Measurements from ENCODE around the gene KRTAP10-2.

KRTAP10-2 gene

DNA sequence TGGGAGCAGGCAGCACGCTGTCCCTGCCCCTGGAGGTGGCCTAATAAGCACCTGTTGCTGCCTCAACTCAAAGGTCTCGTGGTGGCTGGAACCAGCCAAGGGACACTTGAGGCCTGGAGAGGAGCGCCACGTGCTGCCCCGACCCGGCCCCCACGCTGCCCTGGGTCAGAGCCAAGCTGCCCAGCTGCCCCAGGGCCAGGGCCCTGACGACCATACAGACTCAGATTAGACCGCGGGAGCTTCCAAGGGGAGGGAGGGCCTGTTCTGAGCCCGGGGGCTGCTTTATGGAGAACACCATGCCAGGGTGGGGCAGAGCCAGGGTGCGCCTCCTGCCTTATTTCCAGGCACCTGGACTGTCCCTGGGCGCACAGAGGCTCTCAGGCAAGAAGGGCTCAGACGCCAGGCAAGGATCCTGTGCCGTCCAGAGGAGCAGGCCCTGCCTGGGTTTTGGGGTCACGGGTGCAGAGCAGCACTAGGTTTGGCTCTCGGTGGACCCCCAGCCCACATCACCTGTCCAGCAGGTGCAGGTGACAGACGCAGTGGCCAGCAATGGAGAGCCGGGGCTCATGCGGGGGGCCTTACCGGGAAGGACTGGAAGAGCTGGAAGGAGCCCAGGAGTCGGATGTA lies 29.9 kb downstream of the KRTAP10-2 start:
- Mint-ChIP-seq H3K4me3 (no peak overlapping the region), H3K4me1 (no peaks in the 10 kb centered on the region), H3K9me3 (no peaks in the 10 kb centered on the region), H3K27me3 (ENCODE audit: low read depth) (no peaks in the 10 kb centered on the region), H3K36me3 (ENCODE audit: low read depth) (peaks cover 4% of the 10 kb centered on the region), H3K27ac (no peak overlapping the region)
- TF ChIP-seq, protein P1, sequence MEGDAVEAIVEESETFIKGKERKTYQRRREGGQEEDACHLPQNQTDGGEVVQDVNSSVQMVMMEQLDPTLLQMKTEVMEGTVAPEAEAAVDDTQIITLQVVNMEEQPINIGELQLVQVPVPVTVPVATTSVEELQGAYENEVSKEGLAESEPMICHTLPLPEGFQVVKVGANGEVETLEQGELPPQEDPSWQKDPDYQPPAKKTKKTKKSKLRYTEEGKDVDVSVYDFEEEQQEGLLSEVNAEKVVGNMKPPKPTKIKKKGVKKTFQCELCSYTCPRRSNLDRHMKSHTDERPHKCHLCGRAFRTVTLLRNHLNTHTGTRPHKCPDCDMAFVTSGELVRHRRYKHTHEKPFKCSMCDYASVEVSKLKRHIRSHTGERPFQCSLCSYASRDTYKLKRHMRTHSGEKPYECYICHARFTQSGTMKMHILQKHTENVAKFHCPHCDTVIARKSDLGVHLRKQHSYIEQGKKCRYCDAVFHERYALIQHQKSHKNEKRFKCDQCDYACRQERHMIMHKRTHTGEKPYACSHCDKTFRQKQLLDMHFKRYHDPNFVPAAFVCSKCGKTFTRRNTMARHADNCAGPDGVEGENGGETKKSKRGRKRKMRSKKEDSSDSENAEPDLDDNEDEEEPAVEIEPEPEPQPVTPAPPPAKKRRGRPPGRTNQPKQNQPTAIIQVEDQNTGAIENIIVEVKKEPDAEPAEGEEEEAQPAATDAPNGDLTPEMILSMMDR (IDR thresholded peaks at IDR 0.05; ENCODE audit: unreplicated experiment in 3 of 3): no peak

- no peaks in the 10 kb centered on the region for H3K4me1 Mint-ChIP-seq
- TF ChIP-seq, protein P1 (IDR thresholded peaks at IDR 0.05; ENCODE audit: unreplicated experiment in 3 of 3): no peak
- no peaks in the 10 kb centered on the region for H3K9me3 Mint-ChIP-seq
- H3K27ac Mint-ChIP-seq: no peak overlapping the region
- no peaks in the 10 kb centered on the region for H3K27me3 Mint-ChIP-seq (ENCODE audit: low read depth)
- no peak overlapping the region for H3K4me3 Mint-ChIP-seq
- H3K36me3 Mint-ChIP-seq (ENCODE audit: low read depth): peaks cover 4% of the 10 kb centered on the region
Measured at GRCh38 chr21:44520326-44521300, 30.7 kb downstream of the KRTAP10-2 start.

GRCh38 chr21:44519346-44520325 lies 31.7 kb downstream of the KRTAP10-2 start:
- H3K27ac Mint-ChIP-seq: no peak overlapping the region
- H3K4me3 Mint-ChIP-seq: peak overlapping the region in 2 of 3 experiments; percentile 39 to 42
- H3K36me3 Mint-ChIP-seq (ENCODE audit: low read depth): peaks cover 4% of the 10 kb centered on the region
- H3K9me3 Mint-ChIP-seq: no peaks in the 10 kb centered on the region
- no peaks in the 10 kb centered on the region for H3K4me1 Mint-ChIP-seq
- TF ChIP-seq, protein P1 (IDR thresholded peaks at IDR 0.05; ENCODE audit: unreplicated experiment in 3 of 3): no peak
- no peaks in the 10 kb centered on the region for H3K27me3 Mint-ChIP-seq (ENCODE audit: low read depth)

GRCh38 chr21:44518686-44519085 lies 32.6 kb downstream of the KRTAP10-2 start:
- peak overlapping the region in 2 of 3 experiments; percentile 19 to 24 for H3K4me3 Mint-ChIP-seq
- TF ChIP-seq, protein P1 (IDR thresholded peaks at IDR 0.05; ENCODE audit: unreplicated experiment in 3 of 3): no peak
- no peaks in the 10 kb centered on the region for H3K9me3 Mint-ChIP-seq
- H3K36me3 Mint-ChIP-seq (ENCODE audit: low read depth): peaks cover 4% of the 10 kb centered on the region
- H3K4me1 Mint-ChIP-seq: no peaks in the 10 kb centered on the region
- no peak overlapping the region for H3K27ac Mint-ChIP-seq
- no peaks in the 10 kb centered on the region for H3K27me3 Mint-ChIP-seq (ENCODE audit: low read depth)

- H3K9me3 Mint-ChIP-seq: no peaks in the 10 kb centered on the region
- TF ChIP-seq, protein P1 (IDR thresholded peaks at IDR 0.05; ENCODE audit: unreplicated experiment in 3 of 3): no peak
- no peaks in the 10 kb centered on the region for H3K4me1 Mint-ChIP-seq
- H3K36me3 Mint-ChIP-seq (ENCODE audit: low read depth): peaks cover 4% of the 10 kb centered on the region
- H3K4me3 Mint-ChIP-seq: peak overlapping the region; percentile 68 to 83 (median 82)
- peak overlapping the region in 2 of 3 experiments; percentile 20 to 46 for H3K27ac Mint-ChIP-seq
- H3K27me3 Mint-ChIP-seq (ENCODE audit: low read depth): peaks cover 4% of the 10 kb centered on the region
Measured at GRCh38 chr21:44517175-44517899, 34.0 kb downstream of the KRTAP10-2 start.
